H1 (cell line): ENCODE results near the gene KCNG3. TPM values are rescaled to one million over a fixed set of nuclear protein-coding genes. Genes with fewer than 3 reads are reported as not detected.
A peak's percentile ranks its signal among the peaks of the same experiment; 100 is the strongest.

Experiments
- HDAC6 ChIP-seq: IDR thresholded peaks from one replicate; pipeline ENCODE4 v1.7.1; 2012; ENCODE audit warnings: low read depth, mild to moderate bottlenecking, inconsistent platforms, low read length, moderate library complexity
- JUN ChIP-seq: IDR thresholded peaks from 2 replicates; pipeline ENCODE4 v1.6.1; 2011; ENCODE audit warnings: low read depth, mild to moderate bottlenecking, improper control_type of control experiment, low read length
- KDM1A ChIP-seq: fragments of 200-600, 300-600 bp; sonication (generic); IDR thresholded peaks from 2 replicates; pipeline ENCODE4 v1.7.1; 2016; ENCODE audit warnings: mild to moderate bottlenecking, low read length, borderline replicate concordance
- KDM5A ChIP-seq: fragments of 200-600 bp; IDR thresholded peaks from 2 replicates; pipeline ENCODE4 v1.7.1; 2012; ENCODE audit warnings: mild to moderate bottlenecking, low read length, inconsistent platforms, mixed read lengths
- SAP30 ChIP-seq: fragments of 300-600 bp; sonication (generic); IDR thresholded peaks from 2 replicates; pipeline ENCODE4 v1.7.1; 2012; ENCODE audit warnings: low read length, moderate library complexity, mild to moderate bottlenecking, inconsistent platforms; ENCODE audit not compliant: insufficient read depth, insufficient replicate concordance
- SP2 ChIP-seq: IDR thresholded peaks from 2 replicates; pipeline ENCODE4 v1.6.1; 2012; ENCODE audit warnings: mild to moderate bottlenecking, low read length, inconsistent platforms
- TAF1 ChIP-seq: IDR thresholded peaks from 2 replicates; pipeline ENCODE4 v1.6.1; 2011; ENCODE audit warnings: mild to moderate bottlenecking, low read depth, low read length
- TAF7 ChIP-seq: optimal IDR thresholded peaks from 2 replicates; pipeline ENCODE3; 2011; ENCODE audit warnings: low read depth, mild to moderate bottlenecking, inconsistent platforms, low read length, moderate library complexity, borderline replicate concordance
- TCF12 ChIP-seq: IDR thresholded peaks from 2 replicates; pipeline ENCODE4 v1.6.1; 2011; ENCODE audit warnings: low read depth, mild to moderate bottlenecking, low read length
- polyA plus RNA-seq, 7 experiments: library from polyadenylated mRNA; depleted of rRNA in 3 of 7; stranded (reverse) in 5 of 7; unstranded in 2 of 7; fragments of >200 nt in 5 of 7; fragments of 200-250 nt in 2 of 7; gene quantifications; 1 replicate in 5 of 7; 2 replicates in 1 of 7; 4 replicates in 1 of 7; pipeline versions ENCODE4 v1.2.1 to v1.2.3, GENCODE V29; 2011 to 2013; ENCODE audit warnings: missing spikeins in 2 of 7, mixed read lengths in 2 of 7
- total RNA-seq: library from RNA; stranded (reverse); fragmentation: NEBNext Ultra II Directional; extraction: Animal tissue kit (Norgen Biotek cat#: 25700); gene quantifications from 2 replicates; pipeline ENCODE4 v1.2.1, GENCODE V29; 2021
- TF ChIP-seq, protein P1 (sequence below): fragments of 300-600 bp; sonication (generic); IDR thresholded peaks from 2 replicates; pipeline ENCODE4 v1.7.1; 2012; ENCODE audit warnings: low read length, moderate library complexity, mild to moderate bottlenecking, inconsistent platforms; ENCODE audit not compliant: insufficient replicate concordance

The KCNG3 gene
- total and polyA plus RNA-seq, 2 of the 8 experiments (the other 6 are each of a cell fraction or from before 2014, with no cell fraction given) = 8.1 to 21.3 TPM

DNA sequence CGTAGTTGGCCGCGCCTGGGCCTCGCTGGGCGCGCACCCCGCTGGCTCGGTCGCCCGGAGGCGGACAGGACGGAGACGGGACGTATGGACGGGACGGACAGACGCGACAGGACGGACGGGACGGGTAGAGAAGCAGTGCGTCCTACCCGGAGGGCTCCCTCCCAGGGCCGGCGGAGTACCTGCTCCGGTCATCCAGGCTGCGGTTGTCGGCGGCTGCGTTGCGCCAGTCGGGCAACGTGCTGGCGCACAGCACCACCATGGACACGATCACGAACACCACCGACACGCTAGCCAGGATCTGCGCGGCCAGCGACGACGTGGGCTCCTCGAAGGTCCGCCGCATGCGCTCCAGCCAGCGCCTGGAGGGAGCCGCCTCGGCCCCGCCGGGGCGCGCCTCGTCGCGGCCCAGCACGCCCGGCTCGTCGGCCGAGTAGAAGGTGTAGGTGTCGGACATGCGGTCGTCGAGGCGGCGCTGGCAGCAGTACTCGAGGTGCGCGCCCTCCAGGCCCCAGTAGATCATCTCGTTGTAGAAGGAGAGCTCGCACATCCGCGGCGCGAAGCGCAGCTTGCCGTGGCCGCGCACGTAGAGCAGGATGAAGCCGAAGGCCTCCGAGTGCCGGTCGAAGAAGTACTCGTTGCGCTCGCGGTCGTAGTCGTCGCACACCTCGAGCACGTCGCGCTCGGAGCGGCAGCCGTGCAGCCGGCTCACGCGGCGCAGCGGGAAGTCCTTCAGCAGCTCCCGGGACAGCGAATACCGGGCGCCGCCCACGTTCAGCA lies 903 bp downstream of the KCNG3 start (continued):
- TF ChIP-seq, protein P1, sequence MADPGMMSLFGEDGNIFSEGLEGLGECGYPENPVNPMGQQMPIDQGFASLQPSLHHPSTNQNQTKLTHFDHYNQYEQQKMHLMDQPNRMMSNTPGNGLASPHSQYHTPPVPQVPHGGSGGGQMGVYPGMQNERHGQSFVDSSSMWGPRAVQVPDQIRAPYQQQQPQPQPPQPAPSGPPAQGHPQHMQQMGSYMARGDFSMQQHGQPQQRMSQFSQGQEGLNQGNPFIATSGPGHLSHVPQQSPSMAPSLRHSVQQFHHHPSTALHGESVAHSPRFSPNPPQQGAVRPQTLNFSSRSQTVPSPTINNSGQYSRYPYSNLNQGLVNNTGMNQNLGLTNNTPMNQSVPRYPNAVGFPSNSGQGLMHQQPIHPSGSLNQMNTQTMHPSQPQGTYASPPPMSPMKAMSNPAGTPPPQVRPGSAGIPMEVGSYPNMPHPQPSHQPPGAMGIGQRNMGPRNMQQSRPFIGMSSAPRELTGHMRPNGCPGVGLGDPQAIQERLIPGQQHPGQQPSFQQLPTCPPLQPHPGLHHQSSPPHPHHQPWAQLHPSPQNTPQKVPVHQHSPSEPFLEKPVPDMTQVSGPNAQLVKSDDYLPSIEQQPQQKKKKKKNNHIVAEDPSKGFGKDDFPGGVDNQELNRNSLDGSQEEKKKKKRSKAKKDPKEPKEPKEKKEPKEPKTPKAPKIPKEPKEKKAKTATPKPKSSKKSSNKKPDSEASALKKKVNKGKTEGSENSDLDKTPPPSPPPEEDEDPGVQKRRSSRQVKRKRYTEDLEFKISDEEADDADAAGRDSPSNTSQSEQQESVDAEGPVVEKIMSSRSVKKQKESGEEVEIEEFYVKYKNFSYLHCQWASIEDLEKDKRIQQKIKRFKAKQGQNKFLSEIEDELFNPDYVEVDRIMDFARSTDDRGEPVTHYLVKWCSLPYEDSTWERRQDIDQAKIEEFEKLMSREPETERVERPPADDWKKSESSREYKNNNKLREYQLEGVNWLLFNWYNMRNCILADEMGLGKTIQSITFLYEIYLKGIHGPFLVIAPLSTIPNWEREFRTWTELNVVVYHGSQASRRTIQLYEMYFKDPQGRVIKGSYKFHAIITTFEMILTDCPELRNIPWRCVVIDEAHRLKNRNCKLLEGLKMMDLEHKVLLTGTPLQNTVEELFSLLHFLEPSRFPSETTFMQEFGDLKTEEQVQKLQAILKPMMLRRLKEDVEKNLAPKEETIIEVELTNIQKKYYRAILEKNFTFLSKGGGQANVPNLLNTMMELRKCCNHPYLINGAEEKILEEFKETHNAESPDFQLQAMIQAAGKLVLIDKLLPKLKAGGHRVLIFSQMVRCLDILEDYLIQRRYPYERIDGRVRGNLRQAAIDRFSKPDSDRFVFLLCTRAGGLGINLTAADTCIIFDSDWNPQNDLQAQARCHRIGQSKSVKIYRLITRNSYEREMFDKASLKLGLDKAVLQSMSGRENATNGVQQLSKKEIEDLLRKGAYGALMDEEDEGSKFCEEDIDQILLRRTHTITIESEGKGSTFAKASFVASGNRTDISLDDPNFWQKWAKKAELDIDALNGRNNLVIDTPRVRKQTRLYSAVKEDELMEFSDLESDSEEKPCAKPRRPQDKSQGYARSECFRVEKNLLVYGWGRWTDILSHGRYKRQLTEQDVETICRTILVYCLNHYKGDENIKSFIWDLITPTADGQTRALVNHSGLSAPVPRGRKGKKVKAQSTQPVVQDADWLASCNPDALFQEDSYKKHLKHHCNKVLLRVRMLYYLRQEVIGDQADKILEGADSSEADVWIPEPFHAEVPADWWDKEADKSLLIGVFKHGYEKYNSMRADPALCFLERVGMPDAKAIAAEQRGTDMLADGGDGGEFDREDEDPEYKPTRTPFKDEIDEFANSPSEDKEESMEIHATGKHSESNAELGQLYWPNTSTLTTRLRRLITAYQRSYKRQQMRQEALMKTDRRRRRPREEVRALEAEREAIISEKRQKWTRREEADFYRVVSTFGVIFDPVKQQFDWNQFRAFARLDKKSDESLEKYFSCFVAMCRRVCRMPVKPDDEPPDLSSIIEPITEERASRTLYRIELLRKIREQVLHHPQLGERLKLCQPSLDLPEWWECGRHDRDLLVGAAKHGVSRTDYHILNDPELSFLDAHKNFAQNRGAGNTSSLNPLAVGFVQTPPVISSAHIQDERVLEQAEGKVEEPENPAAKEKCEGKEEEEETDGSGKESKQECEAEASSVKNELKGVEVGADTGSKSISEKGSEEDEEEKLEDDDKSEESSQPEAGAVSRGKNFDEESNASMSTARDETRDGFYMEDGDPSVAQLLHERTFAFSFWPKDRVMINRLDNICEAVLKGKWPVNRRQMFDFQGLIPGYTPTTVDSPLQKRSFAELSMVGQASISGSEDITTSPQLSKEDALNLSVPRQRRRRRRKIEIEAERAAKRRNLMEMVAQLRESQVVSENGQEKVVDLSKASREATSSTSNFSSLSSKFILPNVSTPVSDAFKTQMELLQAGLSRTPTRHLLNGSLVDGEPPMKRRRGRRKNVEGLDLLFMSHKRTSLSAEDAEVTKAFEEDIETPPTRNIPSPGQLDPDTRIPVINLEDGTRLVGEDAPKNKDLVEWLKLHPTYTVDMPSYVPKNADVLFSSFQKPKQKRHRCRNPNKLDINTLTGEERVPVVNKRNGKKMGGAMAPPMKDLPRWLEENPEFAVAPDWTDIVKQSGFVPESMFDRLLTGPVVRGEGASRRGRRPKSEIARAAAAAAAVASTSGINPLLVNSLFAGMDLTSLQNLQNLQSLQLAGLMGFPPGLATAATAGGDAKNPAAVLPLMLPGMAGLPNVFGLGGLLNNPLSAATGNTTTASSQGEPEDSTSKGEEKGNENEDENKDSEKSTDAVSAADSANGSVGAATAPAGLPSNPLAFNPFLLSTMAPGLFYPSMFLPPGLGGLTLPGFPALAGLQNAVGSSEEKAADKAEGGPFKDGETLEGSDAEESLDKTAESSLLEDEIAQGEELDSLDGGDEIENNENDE = no peak
- TF ChIP-seq KDM1A (no peak), SAP30 (no peak), TCF12 (no peak), TAF1 (peak; percentile 20; the same call in 1 of the 2 replicates), HDAC6 (no peak), JUN (no peak), KDM5A (no peak), TAF7 (no peak), SP2 (no peak)
